H54 (cell line): ENCODE results near the gene TMCO4.

ENCODE experiments used
- DNase-seq: peaks from one replicate; pipeline ENCODE4 v3.0.0; 2011; ENCODE audit warnings: low spot score, mixed read lengths; ENCODE audit not compliant: insufficient read length
- FAIRE-seq: peaks from 3 replicates; lab custom pipeline; 2011; peaks lifted over from hg19 to GRCh38; lab: Jason Lieb, UNC
- POLR2A ChIP-seq: IDR thresholded peaks from 2 replicates; pipeline ENCODE4 v1.6.1; 2011; ENCODE audit warnings: low read depth, mild to moderate bottlenecking, low read length

TMCO4 gene

GRCh38 chr1:19633106-19633505, 166.6 kb downstream of the TMCO4 start:
- FAIRE-seq, result no peak
- DNase-seq, result no peak
- TF ChIP-seq POLR2A, result no peak
